Thymus (tissue), 11 donors: ENCODE data around the gene FHIT. TPM values are rescaled to one million over a fixed set of nuclear protein-coding genes. Genes with fewer than 3 reads are reported as not detected.

Source experiments
- DNase-seq, 9 donors: peaks; one replicate each; pipeline ENCODE4 v3.0.0-alpha.2; 2013; ENCODE audit warnings: low spot score in 9 of 9, low read depth in 6 of 9, missing footprints in 1 of 9
- H3K27ac ChIP-seq, 2 donors: one replicate each; pipeline ENCODE4 v1.5.1; 2013; ENCODE audit warnings: control low read depth in 1 of 2, low read depth in 1 of 2, low read length in 1 of 2, mild to moderate bottlenecking in 1 of 2, moderate library complexity in 1 of 2
- H3K27me3 ChIP-seq, 2 donors: one replicate each; pipeline ENCODE4 v1.5.1; 2013; ENCODE audit warnings: low read length in 1 of 2; ENCODE audit not compliant: control insufficient read depth in 2 of 2, insufficient read depth in 1 of 2
- H3K36me3 ChIP-seq, 2 donors: one replicate each; pipeline ENCODE4 v1.5.1; 2013; ENCODE audit warnings: low read length in 1 of 2, mild to moderate bottlenecking in 1 of 2, moderate library complexity in 1 of 2; ENCODE audit not compliant: control insufficient read depth in 2 of 2, insufficient read depth in 2 of 2
- H3K4me1 ChIP-seq, 2 donors: one replicate each; pipeline ENCODE4 v1.5.1; 2013; ENCODE audit warnings: low read length in 2 of 2; ENCODE audit not compliant: control insufficient read depth in 2 of 2, insufficient read depth in 2 of 2
- H3K4me3 ChIP-seq, 2 donors: one replicate each; pipeline ENCODE4 v1.5.1; 2013; ENCODE audit warnings: low read length in 2 of 2, control low read depth in 1 of 2, mild to moderate bottlenecking in 1 of 2
- H3K9me3 ChIP-seq, 2 donors: one replicate each; pipeline ENCODE4 v1.5.1; 2013; ENCODE audit warnings: low read length in 1 of 2, mild to moderate bottlenecking in 1 of 2; ENCODE audit not compliant: control insufficient read depth in 2 of 2, insufficient read depth in 1 of 2
- WGBS: extraction: QIAGEN DNeasy Blood & Tissue Kit; methylation state at CpG from one replicate; pipeline ENCODE4 v1.1.7; 2013; 5-methylcytosine and 5-hydroxymethylcytosine counted together
- polyA plus RNA-seq: library from polyadenylated mRNA; stranded (reverse); fragments of 200-250 nt; gene quantifications from one replicate; pipeline ENCODE4 v1.2.3, GENCODE V29; 2013
- total RNA-seq: library from RNA; stranded (reverse); fragments of 120-200 nt; gene quantifications from one replicate; pipeline ENCODE4 v1.2.4, GENCODE V29; 2013
- donor health status: healthy.

FHIT gene
- total and polyA plus RNA-seq, 2 donors, result 9.2 to 13.2 TPM

DNA sequence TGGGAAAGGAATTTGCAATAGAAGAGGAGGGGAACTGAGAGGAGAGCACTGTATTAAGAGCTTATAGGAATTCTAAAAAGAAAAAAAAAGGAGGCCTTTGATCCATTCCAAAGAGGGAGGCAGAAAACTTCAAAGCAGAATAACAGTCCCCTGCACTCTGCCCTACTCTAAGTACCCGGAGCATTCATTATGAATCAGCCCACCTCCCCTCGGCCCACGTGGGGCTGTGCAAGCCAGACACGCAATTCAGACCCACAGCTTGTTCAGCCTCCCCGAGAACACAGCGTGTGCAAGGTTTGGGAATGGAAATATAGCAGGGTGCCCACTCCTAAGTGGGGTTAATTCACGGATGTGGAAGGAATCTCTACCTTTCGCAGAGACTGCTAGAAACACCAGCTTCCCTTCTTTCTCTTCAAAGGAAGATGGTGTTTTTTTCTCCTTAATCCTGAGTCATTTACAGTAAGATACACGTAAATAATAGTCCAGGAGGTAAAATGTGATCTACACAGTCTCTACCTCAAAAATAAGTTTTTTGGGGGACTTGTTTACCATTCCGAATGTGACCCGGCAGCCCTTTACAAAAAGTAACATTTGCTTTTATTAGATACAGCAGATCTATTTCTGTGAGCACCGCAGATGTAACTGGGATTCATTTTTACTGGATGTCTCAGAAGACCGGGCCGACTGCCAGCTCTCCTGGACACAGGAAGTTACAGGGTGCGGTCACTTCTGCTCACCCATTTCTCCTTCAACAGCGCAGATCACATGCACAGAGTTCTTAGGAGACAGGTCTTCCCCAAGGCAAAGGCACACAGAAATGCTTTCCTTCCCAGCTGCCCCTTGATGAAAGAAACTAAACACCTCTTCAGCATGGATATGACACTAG lies 1433.0 kb downstream of the FHIT start:
- Histone ChIP-seq H3K4me1 (peaks cover 5 to 14% of the 10 kb centered on the region in 2 donors), H3K27me3 (no peaks in the 10 kb centered on the region), H3K27ac (no peak overlapping the region), H3K9me3 (no peaks in the 10 kb centered on the region), H3K36me3 (no peaks in the 10 kb centered on the region), H3K4me3 (no peak overlapping the region)
- no peak for DNase-seq
- 92% methylated on average over 16 of the region's 16 CpGs for WGBS

DNA sequence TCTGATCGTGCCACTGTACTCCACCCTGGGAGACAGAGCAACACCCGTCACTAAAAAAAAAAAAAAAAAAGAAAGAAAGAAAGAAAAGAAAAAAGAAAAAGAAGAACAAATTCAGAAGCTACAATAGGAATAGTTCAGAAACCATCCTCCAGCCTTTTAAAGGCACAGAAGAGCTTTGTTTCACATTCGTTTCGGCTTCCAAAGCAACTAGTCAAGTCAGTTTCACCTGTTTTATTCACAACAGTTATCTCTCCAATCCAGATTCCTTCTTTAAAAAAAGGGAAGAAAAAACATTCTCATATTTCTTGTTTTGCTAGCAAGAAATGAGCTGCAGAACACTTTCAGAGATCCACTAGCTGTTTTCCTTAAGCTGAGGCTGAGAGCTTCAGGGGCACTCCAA lies 1433.7 kb downstream of the FHIT start:
- H3K27ac ChIP-seq, result no peak overlapping the region
- H3K27me3 ChIP-seq, result no peaks in the 10 kb centered on the region
- 77% methylated on average over 4 of the region's 4 CpGs for WGBS
- no peaks in the 10 kb centered on the region for H3K36me3 ChIP-seq
- peaks cover 5 to 14% of the 10 kb centered on the region in 2 donors for H3K4me1 ChIP-seq
- no peaks in the 10 kb centered on the region for H3K9me3 ChIP-seq
- DNase-seq, result no peak
- no peak overlapping the region for H3K4me3 ChIP-seq

- Histone ChIP-seq H3K27ac (no peak overlapping the region), H3K4me1 (peaks cover 4 to 12% of the 10 kb centered on the region in 2 donors), H3K36me3 (no peaks in the 10 kb centered on the region), H3K27me3 (no peaks in the 10 kb centered on the region), H3K4me3 (no peak overlapping the region), H3K9me3 (no peaks in the 10 kb centered on the region)
- no peak for DNase-seq
- 98% methylated on average over 1 of the region's 1 CpG for WGBS
Measured at GRCh38 chr3:59816312-59816711, 1434.9 kb downstream of the FHIT start.

GRCh38 chr3:59813148-59813538 lies 1438.1 kb downstream of the FHIT start:
- Histone ChIP-seq H3K9me3 (no peaks in the 10 kb centered on the region), H3K27ac (no peak overlapping the region), H3K4me3 (no peak overlapping the region), H3K4me1 (peaks cover 8 to 30% of the 10 kb centered on the region in 2 donors), H3K36me3 (no peaks in the 10 kb centered on the region), H3K27me3 (no peaks in the 10 kb centered on the region)
- no peak for DNase-seq
- WGBS, result 98% methylated on average over 7 of the region's 7 CpGs

GRCh38 chr3:59812237-59813147 lies 1438.8 kb downstream of the FHIT start:
- no peak overlapping the region for H3K27ac ChIP-seq
- peaks cover 8 to 26% of the 10 kb centered on the region in 2 donors for H3K4me1 ChIP-seq
- 98% methylated on average over 11 of the region's 11 CpGs for WGBS
- H3K27me3 ChIP-seq, result no peaks in the 10 kb centered on the region
- no peak overlapping the region for H3K4me3 ChIP-seq
- no peaks in the 10 kb centered on the region for H3K36me3 ChIP-seq
- no peak for DNase-seq
- H3K9me3 ChIP-seq, result no peaks in the 10 kb centered on the region

DNA sequence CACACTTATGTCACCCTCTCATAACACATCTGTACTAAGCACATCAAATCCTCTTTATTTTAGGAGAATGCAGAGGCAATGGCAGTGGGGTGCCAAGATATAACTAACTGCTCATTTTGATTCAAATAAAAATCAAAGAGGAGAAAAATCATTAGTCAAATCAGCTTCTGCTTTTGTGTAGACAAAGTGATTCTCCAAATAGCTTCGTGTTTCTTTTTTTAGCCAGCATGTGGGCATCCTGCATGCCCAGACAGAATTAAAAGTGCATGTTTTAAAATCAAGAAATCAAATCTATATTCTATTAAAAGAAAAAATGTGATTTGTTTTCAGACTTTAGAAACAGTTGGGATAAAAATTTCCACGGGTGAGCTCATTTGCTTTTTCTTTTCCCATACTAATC lies 1440.1 kb downstream of the FHIT start:
- H3K9me3 ChIP-seq, result no peaks in the 10 kb centered on the region
- H3K4me3 ChIP-seq, result no peak overlapping the region
- no peak overlapping the region for H3K27ac ChIP-seq
- 72% methylated on average over 2 of the region's 2 CpGs for WGBS
- H3K36me3 ChIP-seq, result no peaks in the 10 kb centered on the region
- no peaks in the 10 kb centered on the region for H3K27me3 ChIP-seq
- peaks cover 8 to 26% of the 10 kb centered on the region in 2 donors for H3K4me1 ChIP-seq
- DNase-seq, result no peak

DNA sequence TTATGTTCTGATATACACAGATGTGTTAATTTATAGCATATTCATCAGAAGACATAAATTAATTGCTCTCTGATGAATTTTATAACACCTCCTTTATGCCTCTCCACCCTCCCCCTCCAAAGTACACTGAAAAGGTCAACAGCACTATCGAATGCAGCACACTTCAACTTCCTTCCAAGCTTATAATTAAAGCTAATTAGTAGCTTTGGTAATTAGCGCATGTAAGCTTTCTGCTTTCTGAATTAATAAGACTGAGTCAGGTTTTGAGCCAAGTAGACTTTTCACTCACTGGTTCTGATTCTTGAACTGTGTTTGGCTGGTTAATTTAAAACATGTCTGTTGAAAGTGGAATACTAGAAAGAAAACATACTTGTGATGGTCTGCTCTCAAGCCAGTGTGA lies 1440.6 kb downstream of the FHIT start:
- WGBS, result 93% methylated on average over 2 of the region's 2 CpGs
- peaks cover 8 to 26% of the 10 kb centered on the region in 2 donors for H3K4me1 ChIP-seq
- H3K9me3 ChIP-seq, result no peaks in the 10 kb centered on the region
- H3K4me3 ChIP-seq, result no peak overlapping the region
- no peaks in the 10 kb centered on the region for H3K36me3 ChIP-seq
- no peak for DNase-seq
- no peaks in the 10 kb centered on the region for H3K27me3 ChIP-seq
- no peak overlapping the region for H3K27ac ChIP-seq

DNA sequence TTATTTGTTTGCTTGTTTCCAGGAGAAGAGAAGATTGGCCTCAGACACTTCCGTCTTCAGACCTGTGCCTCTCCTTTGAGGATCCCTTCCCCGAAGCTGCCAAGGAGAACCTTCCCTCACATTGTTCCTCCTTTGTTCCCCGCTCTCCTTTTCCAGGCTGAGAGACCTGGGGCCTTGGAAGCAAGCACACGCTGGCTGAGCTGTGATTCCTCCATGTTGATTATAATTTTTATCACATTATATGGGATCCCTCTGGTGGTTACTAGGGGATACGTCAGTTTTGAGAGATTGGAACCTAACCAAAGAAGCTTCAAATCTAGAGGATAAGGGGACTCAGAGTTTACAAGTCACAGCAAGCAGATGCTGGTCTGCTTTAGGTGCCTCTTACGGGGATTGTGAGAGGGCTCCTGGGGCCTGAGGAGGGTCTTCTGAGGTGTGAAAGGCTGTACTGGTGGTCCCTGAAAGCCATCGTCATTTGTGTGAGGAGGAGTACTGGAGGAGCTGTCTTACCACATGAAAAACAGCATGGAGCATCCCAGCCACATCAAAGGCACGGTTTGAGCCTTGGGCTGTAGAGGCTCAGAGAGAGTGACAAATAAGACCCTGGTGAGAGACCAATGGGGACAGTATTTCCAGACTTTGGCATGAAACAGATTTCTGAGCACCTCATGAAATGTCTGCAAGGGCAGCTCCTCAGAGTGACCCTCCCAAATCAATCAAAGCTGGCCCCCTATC lies 1441.4 kb downstream of the FHIT start:
- DNase-seq, result peak in 4 of 9 donors; percentile 32 to 66 (median 38)
- 52% methylated on average over 8 of the region's 8 CpGs for WGBS
- Histone ChIP-seq H3K27ac (no peak overlapping the region), H3K36me3 (no peaks in the 10 kb centered on the region), H3K4me1 (peaks cover 8 to 26% of the 10 kb centered on the region in 2 donors), H3K4me3 (no peak overlapping the region), H3K9me3 (no peaks in the 10 kb centered on the region), H3K27me3 (no peaks in the 10 kb centered on the region)
